ENCODE measurements around the gene PPP1R3G.

PPP1R3G gene

GRCh38 chr6:5066456-5067093, 18.6 kb upstream of the PPP1R3G start:
- no peak overlapping the region for H3K27ac ChIP-seq (replicated peaks)
- TF ChIP-seq GABPA (IDR thresholded peaks at IDR 0.05; ENCODE audit: low read depth) (no peak), POLR2AphosphoS5 (IDR thresholded peaks at IDR 0.05; ENCODE audit: low read depth) (no peak), REST (IDR thresholded peaks at IDR 0.05; ENCODE audit: insufficient replicate concordance, low read depth) (no peak), SPI1 (IDR thresholded peaks at IDR 0.05; ENCODE audit: borderline replicate concordance, low read depth) (no peak), CTCF (IDR thresholded peaks at IDR 0.05; ENCODE audit: insufficient read depth, low read length) (no peak)
- no peak for DNase-seq (ENCODE audit: low read depth in 1 of 2, low spot score in 1 of 2)
- H3K27me3 ChIP-seq (ENCODE audit: insufficient read depth, poor library complexity, severe bottlenecking) = no peaks in the 10 kb centered on the region
- no peak overlapping the region for H3K4me3 ChIP-seq (replicated peaks; ENCODE audit: insufficient read depth, low read length)

- TF ChIP-seq SPI1 (IDR thresholded peaks at IDR 0.05; ENCODE audit: borderline replicate concordance, low read depth) = no peak
- TF ChIP-seq REST (IDR thresholded peaks at IDR 0.05; ENCODE audit: insufficient replicate concordance, low read depth) = no peak
- no peak for TF ChIP-seq GABPA (IDR thresholded peaks at IDR 0.05; ENCODE audit: low read depth)
- TF ChIP-seq CTCF (IDR thresholded peaks at IDR 0.05; ENCODE audit: insufficient read depth, low read length) = no peak
- no peak for DNase-seq (ENCODE audit: low read depth in 1 of 2, low spot score in 1 of 2)
- no peak overlapping the region for H3K27ac ChIP-seq (replicated peaks)
- no peak overlapping the region for H3K4me3 ChIP-seq (replicated peaks; ENCODE audit: insufficient read depth, low read length)
- no peaks in the 10 kb centered on the region for H3K27me3 ChIP-seq (ENCODE audit: insufficient read depth, poor library complexity, severe bottlenecking)
These were observed 17.8 kb upstream of the PPP1R3G start for GRCh38 chr6:5067305-5067704.

GRCh38 chr6:5068153-5068751, 16.9 kb upstream of the PPP1R3G start:
- no peak for DNase-seq (ENCODE audit: low read depth in 1 of 2, low spot score in 1 of 2)
- H3K27ac ChIP-seq (replicated peaks) = no peak overlapping the region

More at GRCh38 chr6:5068153-5068751, 16.9 kb upstream of the PPP1R3G start:
- TF ChIP-seq CTCF (IDR thresholded peaks at IDR 0.05; ENCODE audit: insufficient read depth, low read length) = no peak
- no peak for TF ChIP-seq POLR2AphosphoS5 (IDR thresholded peaks at IDR 0.05; ENCODE audit: low read depth)
- no peak for TF ChIP-seq GABPA (IDR thresholded peaks at IDR 0.05; ENCODE audit: low read depth)
- TF ChIP-seq SPI1 (IDR thresholded peaks at IDR 0.05; ENCODE audit: borderline replicate concordance, low read depth) = no peak
- TF ChIP-seq REST (IDR thresholded peaks at IDR 0.05; ENCODE audit: insufficient replicate concordance, low read depth) = no peak
- H3K27me3 ChIP-seq (ENCODE audit: insufficient read depth, poor library complexity, severe bottlenecking) = no peaks in the 10 kb centered on the region
- H3K4me3 ChIP-seq (replicated peaks; ENCODE audit: insufficient read depth, low read length) = no peak overlapping the region

All from HL-60 (cell line).